Measurements from ENCODE around the gene IL11.

IL11 gene

DNA sequence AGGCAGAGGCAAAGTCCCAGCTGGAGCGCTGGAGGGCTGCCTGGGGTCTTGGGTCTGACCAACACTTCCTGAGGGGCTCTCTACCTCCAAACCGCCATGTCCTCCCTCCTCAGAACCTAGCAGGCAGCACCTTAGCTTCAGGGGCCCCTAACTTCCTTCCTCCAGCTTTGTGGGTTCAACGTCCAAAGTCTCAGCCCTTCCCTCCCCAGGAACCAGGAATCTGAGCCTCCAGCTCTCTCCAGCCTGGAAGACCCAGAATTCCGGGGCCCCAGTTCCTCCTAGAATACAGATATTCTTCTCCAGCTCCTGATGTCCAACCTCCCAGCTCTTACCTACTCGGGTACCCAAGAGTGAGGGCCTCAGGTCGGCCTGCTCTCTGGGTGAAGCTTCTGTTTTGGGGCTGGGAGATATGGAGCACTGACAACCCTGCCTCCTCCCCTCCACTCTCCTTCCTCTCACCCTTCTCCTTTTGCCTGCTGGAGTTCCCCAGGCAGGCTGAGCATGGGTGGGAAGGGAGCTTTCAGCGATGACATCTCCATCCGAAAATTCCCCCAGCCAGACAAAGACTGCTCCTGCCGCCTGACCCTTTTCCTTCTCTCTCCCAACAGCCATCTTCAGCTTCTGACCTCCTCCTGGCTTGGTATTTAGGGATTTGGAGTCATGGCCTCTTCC is 48.7 kb downstream of the IL11 start:
- DNase-seq = no peak

DNA sequence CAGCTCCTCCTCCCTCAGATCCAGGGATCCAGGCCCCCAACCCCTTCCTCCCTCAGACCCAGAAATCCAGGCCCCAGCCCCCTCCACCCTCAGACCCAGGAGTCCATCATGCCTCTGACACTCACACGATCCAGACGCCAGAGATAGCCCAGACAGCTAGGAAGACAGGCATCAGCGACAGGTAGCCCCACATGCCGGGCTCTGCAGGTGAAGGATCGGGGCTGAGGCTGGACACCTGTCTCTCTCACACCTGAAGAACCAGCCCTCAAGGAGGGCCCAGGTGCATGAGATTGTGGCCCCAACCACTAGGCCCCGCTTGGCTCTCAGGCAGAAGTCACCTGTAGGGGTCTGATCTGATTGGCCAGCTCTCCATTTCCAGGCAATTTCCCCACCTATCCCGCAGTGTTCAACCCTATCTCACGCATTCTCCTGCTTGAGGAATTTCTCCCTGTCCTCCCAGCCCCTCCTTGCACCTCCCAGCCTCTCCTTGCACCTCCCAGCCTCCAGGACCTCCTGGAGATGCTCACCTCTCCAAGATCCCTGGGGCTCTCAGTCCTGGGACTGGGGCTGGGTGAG is 49.3 kb downstream of the IL11 start:
- DNase-seq = no peak

DNA sequence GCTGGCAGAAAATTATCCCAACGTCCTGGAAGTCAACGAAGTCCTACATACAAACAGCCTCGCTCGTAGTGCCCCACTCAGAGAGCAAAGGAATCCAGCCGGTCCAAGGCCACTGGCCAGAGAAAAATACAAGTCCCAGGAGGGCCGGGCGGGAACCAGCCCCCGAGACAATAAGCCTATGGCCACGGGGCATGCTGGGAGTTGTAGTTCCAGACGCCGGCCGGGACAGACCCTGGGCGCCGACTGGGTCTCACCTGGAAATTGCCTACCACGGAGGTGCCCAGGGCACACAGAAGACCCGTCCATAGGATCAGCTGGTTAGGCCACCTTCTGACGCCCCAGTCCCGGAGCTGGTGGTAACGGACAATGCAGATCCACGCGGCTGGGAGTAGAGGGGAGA is 50.5 kb downstream of the IL11 start:
- no peak for DNase-seq

DNA sequence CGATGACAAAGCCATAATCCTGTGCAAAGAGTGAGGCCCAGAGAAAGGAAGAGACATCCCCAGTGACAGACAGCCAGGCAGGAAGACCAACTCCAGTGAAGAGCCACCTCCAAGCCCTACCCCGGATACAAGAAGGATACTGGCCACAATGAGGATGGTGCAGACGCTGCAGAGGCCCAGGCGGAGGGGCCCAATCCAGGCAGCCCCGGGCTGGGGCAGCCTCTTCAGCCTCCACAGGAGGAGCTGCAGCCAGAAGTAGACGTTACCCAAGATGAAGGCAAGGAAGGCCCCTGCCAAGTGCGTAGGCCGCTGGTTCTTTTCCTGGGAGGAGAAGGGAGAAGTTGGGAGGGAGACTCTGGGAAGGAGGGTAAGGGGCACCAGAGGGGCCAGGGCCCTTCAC is 53.6 kb downstream of the IL11 start:
- no peak for DNase-seq

DNA sequence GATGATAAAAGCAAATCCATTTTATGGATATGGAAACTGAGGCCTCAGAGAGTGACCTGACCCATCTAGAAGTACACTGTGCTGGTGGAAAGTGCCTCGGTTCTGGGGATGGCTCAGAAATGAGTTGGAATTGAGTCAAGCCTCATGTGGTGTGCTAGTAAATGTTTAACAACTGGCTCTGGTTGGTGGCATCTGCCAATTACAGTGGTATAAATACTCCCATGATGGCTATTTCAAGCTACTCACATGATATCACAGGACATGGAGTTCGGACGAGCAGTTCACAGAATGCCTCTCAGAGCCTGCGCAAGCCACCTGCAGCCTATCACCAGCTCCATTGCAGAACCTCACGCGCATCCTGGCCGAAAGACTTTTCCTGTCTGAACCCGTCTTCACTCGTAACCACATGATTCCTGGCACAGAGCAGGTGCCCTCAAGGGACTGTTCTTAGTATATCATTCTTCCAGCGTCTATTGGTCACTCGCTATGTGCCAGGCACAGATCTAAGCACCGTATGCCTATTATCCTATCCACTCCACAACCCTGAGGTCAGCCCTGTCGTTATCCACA is 54.2 kb downstream of the IL11 start:
- no peak for DNase-seq

DNA sequence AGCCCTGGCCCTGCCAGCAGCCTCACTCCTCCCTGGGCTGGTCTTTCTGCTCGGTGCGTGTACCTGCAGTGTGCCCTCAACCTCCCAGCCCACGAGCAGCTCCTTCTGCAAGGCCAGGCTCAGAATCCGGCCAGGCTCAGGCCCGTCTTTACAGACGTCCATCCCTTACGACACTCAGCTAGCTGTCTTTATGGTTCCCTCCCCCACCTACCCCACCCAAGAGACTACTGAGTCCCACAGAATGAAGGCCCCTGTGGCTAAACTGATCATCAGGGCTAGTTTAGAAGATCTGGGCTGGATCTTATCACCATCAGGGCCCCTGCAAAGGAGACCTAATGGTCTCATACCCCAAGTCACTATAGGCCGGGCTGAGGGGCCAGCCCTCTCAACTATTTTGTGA is 55.9 kb downstream of the IL11 start:
- no peak for DNase-seq

All from NCI-H748 treated with DMSO at 0.1 percent for 48 hours (cell line).